Activated T-helper 17 cell treated with anti-CD3 and anti-CD28 coated beads, Interleukin-2, amount 50 U/mL, for 72 hours (primary cell): Measurements from ENCODE around the gene GAPVD1. TPM values are rescaled to one million over a fixed set of nuclear protein-coding genes. Genes with fewer than 3 reads are reported as not detected.

Experiments
- total RNA-seq, 2 donors: library from RNA; stranded (reverse); gene quantifications; one replicate each; pipeline ENCODE4 v1.2.3, GENCODE V29; 2022

The GAPVD1 gene
- total RNA-seq, 2 donors from 2014 or later, result 51.4 to 60.2 TPM

Other genes with a start within 250 kb of the GAPVD1 start
- 10 to 100 TPM in 1 of 2 donors, 1 to 10 TPM in 1; 9.7 to 16.1 TPM for gene SCAI, start 118.3 kb upstream of the GAPVD1 start, total RNA-seq
- 10 to 100 TPM; 26.6 to 55.2 TPM for gene PPP6C, start 72.0 kb upstream of the GAPVD1 start, total RNA-seq
- 10 to 100 TPM; 17.4 to 42.1 TPM for gene RABEPK, start 61.3 kb upstream of the GAPVD1 start, total RNA-seq
- gene HSPA5, start 20.5 kb upstream of the GAPVD1 start, total RNA-seq, result 100 to 1,000 TPM; 107 to 172 TPM